ENCODE measurements around the gene NFKB2. TPM values are rescaled to one million over a fixed set of nuclear protein-coding genes. Genes with fewer than 3 reads are reported as not detected.

The NFKB2 gene
- 50.4 TPM for total RNA-seq

DNA sequence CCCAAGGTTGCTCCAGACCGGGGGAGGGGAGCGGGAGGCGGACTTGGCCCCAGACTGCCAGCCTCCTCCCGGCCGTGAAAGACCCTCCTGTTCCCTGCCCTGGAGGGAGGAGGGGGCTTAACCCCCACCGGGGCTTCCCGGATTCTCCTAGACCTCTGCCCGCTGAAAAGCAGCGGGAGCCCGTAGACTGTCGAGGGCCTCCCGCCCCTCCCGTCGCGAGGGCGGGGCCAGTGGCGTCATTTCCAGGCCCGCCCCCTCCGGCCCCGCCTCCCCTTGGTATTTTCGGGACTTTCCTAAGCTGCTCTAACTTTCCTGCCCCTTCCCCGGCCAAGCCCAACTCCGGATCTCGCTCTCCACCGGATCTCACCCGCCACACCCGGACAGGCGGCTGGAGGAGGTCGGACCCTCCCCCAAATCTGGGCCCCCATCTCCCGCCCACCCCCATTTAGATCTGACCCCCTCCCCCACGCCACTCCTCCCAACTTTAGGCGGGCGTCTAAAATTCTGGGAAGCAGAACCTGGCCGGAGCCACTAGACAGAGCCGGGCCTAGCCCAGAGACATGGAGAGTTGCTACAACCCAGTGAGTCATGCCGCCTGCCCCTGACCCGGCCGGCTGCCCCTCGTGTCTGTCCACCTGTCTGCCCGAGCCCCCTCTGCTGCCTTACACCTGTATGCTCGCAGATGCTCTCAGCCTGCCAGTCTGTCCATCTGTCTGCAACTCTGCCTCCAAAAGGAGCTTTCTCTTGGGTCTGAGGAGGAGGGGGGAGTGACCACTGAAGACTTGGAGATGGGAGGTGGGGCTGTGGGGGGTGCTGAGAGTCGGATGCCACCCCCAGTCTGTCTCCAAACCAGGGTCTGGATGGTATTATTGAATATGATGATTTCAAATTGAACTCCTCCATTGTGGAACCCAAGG is at the start of gene NFKB2:
Gene NFKB2 (plus strand): TSS at position 306 of the 917 bp plus-strand sequence. CDS start 255 bp downstream, at position 561.
- peak; percentile 92 to 94 (median 92) for DNase-seq (ENCODE audit: low read depth in 2 of 3, low spot score in 2 of 3)

DNA sequence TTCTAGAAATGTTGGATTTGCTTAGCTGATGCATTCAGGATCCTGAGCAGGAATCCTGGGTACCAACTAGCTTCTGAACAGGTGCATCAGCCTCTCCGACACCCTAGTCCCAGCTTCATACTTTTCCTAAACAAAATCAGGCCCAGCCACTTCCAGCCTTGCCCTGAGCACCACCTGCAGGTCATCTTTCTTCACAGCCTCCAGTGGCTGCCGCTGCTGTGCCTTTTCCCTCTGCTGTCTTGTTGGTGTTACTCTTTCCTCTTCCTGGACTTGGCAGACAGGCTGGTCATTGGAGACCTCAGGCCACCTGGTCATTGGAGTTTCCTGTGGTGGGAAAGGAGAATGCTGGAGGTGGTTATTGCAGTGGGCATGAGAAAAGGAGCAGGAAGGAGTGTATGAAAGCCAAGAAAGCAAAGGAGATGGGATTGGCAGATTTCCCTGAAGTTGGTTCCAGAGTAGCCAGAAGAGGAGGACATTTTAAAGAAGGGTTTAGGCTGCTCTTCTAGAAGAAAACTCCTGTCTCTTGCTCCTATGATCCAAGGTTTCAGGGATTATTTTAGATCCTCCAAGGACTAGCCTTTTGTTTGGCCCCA is 48.2 kb upstream of the NFKB2 start:
- peak in 2 of 3 donors; percentile 28 to 40 for DNase-seq (ENCODE audit: low read depth in 2 of 3, low spot score in 2 of 3)

DNA sequence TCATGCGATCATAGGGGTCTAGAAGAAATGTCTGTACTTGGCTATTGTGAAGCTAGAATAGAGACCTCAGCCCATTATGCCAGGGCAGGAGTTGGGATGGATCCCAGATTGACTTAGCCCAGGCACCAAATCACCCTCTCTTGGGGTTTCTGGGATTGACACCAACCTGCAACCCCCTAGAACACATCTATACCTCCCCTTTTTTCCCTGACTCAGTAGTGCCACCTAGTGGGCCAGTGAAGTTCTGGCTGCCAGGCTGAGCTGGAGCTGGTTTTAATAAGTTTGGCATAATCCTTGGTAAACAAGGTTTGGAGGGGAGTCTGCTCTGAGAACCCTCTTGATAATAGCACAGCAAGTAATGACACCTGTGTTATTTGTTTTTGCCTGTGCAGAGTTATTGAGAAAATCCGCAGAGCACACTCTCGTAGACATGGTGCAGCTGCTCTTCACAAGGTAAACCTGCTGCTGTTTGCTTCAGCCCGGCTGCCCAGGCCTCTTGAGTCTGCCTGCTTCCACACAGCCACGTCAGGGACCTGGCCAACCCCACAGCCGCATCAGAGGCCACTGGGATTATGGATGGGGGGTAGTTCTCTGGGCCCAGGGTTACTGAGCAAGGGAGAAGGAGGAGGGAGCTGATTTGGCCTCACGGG is 43.3 kb upstream of the NFKB2 start:
- DNase-seq (ENCODE audit: low read depth in 2 of 3, low spot score in 2 of 3), result peak; percentile 53 to 84 (median 64)

DNA sequence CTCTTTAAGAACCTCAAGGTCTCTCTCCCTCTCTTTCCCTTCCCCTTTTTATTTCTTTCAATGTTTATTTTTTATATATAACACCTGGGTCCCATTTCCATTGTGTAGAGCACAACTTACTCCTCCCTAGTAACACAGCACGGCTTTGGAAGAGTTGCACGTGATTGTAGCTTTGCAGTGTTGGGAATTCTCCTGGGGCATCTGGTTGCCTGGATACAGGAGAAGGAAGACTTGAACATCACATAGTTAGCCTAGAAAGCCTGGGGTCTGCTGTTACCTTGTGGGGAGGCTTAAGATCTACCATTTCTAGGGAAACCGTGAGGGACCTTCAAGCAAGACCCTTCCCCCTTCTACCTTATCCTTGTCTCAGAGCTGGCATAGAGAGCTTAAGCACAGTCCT is 41.1 kb upstream of the NFKB2 start:
- DNase-seq (ENCODE audit: low read depth in 2 of 3, low spot score in 2 of 3), result no peak

DNA sequence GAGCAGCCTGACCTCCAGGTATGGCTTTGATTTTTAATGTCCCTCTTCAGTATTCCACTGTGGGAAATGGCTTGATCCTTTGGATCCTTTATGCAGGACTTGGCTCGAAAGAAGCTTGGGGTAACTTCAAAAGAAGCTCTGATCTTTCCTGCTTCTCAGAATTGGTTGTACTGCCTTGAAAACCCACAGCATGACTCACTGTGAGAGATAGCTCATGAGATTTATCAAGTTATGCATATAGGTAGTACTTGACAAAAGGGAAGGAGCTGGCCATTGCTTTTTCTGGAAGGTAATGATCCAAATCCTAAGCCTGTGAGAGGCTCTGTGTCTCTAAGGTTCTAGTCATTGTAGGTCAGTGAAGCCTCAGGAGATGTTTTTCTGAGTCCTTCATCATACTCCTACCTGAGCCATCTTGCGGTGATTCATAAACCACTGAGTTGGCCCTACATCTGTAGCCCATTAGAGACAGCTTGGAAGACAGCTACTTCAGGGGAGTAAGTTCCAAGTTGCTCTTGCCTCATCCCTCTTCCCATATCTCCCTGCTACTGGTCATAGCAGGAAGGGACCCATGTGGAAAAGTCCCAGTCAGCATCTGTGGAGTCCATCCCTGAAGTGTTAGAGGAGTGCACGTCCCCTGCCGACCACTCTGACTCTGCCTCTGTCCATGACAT is 36.7 kb upstream of the NFKB2 start:
- no peak for DNase-seq (ENCODE audit: low read depth in 2 of 3, low spot score in 2 of 3)

DNA sequence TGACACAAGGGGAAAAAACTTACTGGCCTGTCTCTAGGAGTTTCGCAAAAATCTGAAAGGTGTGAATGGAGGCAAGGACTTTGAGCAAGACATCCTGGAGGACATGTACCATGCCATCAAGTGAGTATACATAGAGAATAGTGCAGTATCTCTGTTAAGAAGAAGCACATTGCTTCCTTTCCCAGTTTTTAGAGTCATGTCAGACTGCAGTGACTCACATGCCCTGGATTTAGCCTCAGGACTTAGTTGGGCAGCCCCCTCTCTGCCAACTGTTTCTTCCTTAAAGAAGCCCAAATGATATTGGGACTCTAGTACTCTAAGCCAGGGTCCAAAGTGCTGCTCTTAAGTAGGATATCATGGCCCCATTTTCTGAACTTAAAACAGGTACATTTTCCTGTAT is 28.1 kb upstream of the NFKB2 start:
- no peak for DNase-seq (ENCODE audit: low read depth in 2 of 3, low spot score in 2 of 3)

DNA sequence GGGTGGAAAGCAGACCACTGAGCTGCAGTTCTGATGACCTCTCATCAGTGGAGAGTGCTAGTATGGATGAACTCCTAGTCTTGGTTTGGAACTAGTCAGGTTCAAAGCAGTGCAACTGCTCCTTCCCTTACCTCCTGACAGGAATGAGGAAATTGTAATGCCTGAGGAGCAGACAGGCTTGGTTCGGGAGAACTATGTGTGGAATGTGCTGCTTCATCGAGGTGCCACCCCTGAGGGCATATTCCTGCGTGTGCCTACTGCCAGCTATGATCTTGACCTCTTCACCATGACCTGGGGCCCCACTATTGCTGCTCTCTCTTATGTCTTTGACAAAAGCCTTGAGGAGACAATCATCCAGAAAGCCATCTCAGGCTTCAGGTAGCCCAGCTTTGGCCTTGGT is 27.4 kb upstream of the NFKB2 start:
- DNase-seq (ENCODE audit: low read depth in 2 of 3, low spot score in 2 of 3), result no peak

DNA sequence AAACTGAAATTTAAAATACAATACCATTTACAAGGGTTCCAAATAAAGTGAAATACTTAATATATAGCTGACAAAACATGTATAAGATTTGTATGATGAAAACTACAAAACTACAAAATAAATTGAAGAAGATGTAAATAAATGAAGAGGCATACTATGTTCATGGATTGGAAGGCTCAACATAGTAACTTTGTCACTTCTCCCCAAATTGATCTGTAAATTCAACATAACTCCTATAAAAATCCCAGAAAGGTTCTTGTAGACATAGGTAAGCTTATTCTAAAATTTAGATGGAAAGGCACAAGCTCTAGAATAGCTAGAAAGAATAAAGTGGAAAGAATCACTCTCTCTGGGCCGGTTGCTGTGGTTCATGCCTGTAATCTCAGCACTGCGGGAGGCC is 24.2 kb upstream of the NFKB2 start:
- no peak for DNase-seq (ENCODE audit: low read depth in 2 of 3, low spot score in 2 of 3)

DNA sequence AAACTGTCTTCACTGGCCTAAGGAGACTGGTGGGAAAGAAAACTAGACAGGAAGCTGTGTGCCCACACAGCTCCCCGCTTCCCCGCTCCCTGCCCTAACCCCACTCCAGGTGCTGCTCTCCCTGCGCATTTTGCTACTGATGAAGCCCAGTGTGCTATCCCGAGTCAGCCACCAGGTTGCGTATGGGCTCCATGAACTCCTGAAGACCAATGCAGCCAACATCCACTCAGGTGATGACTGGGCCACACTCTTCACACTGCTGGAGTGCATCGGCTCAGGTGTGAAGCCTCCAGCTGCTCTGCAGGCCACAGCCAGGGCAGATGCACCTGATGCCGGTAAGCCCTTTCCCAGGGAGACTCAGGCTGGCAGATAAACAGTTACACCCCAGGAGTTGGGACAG is 20.3 kb upstream of the NFKB2 start:
- peak in 1 of 3 donors; percentile 19 for DNase-seq (ENCODE audit: low read depth in 2 of 3, low spot score in 2 of 3)

DNA sequence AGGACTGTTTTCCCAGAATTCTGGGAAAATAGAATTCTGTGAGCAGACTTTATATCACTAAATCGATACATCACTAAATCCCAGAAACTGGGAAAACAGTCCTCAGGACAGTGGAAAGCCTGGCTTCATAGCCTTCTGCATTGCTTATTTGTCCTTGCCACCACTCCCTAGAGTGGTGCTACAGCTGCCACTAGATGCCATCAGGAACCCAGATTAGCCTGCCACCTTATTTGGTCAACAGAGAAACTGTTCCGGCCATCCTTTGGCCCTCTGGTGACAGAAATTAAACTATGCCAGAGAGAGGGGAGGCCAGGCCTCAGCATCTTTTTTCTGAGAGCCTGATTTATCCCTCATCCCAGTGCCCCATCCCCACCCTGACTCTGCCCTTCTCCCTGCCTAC is 19.6 kb upstream of the NFKB2 start:
- no peak for DNase-seq (ENCODE audit: low read depth in 2 of 3, low spot score in 2 of 3)

DNA sequence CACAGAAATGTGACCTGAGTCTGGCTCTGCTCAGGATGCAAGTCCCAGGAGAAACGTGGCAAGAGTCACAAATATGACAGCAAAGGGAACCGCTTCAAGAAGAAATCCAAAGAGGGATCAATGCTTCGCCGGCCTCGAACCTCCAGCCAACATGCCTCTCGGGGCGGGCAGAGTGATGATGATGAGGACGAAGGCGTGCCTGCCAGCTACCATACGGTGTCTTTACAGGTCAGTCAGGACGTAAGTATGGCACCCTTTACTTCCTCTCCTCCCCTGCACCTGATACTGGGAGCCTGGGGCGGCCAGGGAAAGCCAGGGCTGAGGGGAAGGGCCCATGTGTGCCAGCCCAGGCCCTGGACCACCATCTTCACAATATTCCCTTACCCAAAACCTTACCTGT is 18.6 kb upstream of the NFKB2 start:
- no peak for DNase-seq (ENCODE audit: low read depth in 2 of 3, low spot score in 2 of 3)

DNA sequence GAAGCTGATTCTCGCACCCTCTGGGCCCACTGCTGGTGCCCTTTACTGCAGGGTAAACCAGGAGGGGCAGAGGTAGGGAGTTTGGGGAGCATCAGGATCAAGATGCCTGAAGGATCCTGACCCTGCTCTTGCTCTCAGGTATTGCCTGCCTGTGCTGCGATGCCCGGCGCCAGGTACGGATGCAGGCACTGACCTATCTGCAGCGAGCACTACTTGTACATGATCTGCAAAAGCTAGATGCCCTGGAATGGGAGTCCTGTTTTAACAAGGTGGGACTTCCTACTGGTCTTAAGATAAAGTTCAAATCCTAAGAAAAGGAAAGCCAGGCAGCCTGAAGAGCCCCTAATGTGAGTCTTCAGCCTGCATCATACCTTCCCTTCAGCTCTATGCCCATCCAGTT is 16.1 kb upstream of the NFKB2 start:
- no peak for DNase-seq (ENCODE audit: low read depth in 2 of 3, low spot score in 2 of 3)

DNA sequence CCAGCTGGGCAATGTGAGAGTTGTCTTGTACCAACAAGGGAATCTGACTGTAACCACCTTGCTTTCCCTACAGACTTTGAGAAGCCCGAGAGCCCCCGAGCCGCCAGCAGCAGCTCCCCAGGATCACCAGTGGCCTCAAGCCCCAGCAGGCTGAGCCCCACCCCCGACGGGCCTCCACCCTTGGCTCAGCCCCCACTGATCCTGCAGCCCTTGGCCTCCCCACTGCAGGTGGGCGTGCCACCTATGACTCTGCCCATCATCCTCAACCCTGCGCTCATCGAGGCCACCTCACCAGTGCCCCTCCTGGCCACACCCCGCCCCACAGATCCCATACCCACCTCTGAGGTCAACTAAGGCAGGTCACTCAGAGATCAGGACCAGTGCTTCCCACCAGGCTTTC is 13.5 kb upstream of the NFKB2 start:
- DNase-seq (ENCODE audit: low read depth in 2 of 3, low spot score in 2 of 3), result no peak

DNA sequence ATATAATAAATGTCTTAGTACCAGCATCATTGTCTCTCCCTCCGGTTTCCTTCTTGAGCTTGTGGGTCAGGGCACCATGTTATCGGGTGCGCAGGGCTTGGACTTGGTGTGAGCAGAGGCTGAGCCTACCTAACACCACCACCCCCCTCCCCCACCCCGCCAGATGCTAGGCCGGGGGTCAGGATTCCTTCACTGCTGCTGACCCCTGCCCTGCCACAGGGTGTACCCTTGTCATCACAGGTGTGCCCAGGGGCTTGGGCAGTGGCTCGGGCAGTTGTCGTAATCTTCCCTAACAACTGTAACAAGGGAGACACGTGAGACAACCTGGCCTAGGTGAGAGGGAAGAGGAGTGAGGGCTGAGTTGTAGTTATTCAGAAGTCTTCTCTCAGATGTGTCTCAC is 12.6 kb upstream of the NFKB2 start:
- no peak for DNase-seq (ENCODE audit: low read depth in 2 of 3, low spot score in 2 of 3)

DNA sequence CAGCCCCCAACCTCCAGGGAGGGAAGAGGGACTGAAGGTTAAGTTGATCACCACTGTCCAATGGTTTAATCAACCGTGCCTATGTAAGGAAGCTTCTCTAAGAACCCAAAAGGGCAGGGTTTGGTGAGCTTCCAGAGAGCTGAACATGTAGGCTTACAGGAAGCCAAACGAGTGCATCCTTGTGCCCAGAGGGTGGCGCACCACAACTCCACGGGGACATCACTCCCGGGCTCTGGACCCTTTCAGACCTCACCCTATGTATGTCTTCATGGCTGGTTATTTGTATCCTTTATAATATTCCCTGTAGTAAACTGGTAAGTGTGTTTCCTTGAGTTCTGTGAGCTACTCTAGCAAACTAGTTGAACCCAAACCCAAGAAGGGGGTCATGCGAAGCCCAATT is 11.5 kb upstream of the NFKB2 start:
- DNase-seq (ENCODE audit: low read depth in 2 of 3, low spot score in 2 of 3), result peak in 1 of 3 donors; percentile 35

DNA sequence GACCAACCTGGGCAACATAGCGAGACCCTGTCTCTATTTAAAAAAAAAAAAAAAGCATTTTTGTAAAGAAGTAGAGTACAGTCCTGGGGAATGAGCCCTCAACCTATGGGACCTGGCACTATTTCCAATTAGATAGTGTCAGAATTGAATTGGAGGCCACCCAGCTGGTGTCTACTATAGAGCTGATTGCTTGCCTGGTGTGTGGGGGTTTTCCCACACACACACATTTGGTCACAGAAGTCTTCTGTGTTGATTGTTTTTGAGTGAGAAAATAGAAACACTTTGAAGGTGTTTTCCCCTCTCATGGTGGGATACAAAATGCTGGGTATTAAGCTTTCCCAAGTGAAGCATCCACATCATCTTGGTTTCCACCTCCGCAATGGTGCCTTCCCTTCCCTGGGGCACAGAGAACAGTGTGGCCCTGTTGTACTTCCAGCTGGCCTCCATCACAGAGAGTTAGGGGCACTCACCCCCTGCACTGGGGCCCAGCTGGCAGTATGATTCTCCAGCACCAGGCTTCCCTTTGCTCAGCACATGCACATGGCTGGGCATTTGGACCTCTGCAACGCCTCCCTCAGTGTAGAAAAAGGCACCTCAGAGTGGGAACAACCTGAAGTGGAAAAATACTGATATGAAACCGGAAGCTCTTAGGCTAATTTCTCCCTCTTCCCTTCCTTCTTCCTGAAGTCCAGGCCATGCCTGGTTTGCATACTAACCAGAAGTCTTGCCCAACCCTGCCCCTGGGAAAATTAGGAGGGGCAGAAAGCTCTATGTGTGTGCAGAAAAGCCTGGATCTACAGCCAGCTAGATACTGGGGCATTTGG is 10.7 kb upstream of the NFKB2 start:
- DNase-seq (ENCODE audit: low read depth in 2 of 3, low spot score in 2 of 3), result no peak

DNA sequence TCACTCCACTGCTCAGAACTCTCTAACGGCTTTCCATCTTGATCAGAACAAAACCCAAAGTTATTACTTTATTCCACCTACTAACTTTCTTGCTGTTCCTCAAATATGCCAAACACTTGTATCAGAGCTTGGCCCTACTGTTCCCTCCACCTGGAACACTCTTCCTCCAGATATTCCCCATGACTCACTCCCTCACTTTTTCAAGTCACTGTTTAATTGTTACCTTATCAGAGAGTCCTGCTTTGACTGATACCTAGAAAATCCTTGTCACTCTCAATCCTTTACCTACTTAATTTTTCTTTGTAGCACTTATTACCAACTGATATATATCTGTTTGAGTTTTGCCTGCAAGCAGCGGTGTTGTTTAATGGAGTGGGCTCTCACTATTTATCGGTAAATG is 5.6 kb upstream of the NFKB2 start:
- no peak for DNase-seq (ENCODE audit: low read depth in 2 of 3, low spot score in 2 of 3)

DNA sequence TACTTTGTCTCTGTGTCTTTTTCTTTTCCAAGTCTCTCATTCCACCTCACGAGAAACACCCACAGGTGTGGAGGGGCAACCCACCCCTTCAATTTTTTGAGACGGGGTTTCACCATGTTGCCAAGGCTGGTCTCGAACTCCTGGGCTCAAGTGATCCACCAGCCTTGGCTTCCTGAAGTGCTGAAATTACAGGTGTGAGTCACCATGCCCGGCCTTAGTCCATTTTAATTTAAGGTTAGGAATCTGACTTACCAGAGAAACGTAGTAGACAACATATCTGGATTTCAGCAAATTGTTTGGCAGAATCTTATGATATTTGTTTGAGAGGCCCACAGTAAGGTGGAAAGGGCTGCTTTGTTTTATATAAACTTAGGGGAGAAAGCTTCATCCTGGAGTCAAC is 3.2 kb upstream of the NFKB2 start:
- no peak for DNase-seq (ENCODE audit: low read depth in 2 of 3, low spot score in 2 of 3)

DNA sequence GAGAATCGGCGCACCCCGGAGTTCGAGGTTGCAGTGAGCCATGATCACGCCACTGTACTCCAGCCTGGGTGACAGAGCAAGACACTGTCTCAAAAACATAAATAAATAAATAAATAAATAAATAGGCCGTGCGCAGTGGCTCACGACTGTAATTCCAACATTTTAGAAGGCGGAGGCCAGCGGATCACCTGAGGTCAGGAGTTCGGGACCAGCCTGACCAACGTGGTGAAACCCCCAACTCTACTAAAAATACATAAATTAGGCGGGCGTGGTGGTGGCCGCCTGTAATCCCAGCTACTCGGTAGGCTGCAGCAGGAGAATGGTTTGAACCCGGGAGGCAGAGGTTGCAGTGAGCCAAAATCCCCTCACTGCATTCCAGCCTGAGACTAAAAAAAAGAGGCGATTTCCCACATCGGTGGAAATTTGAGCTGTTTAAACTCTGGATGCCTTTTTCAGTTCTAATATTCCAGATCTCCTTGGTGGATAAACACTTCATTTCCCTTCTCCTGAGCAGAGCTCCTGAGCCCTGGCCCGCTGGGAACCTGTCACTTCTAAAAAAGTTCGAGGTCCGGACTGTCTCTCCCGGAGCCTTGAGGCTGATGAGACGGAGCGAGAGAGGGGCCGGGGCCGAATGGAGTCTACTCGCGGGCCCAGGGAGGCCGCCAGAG is 2.0 kb upstream of the NFKB2 start:
- DNase-seq (ENCODE audit: low read depth in 2 of 3, low spot score in 2 of 3), result no peak

Measured in hematopoietic multipotent progenitor cell (in vitro differentiated cells).